ENCODE data around the gene CIB4.

DNA sequence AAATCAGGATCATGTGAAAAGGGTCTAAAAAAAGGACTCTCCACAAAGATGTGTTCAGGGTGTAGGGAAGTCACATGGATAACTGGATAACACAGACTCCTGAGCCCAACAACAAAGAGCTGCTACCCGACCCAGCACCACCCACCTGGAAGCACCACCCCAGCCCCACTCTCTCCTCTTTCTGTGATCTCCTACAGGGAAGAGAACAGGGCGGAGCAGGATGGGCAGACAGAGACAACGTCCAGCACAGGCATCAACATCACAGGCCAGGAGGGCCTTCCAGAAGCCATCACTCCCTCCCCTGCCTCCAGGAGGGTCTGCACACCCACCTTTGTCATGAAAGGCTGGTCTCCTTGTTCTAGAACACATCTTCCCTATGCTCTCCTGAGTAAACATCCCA is 1.3 kb upstream of the CIB4 start:
- TF ChIP-seq, protein P1, sequence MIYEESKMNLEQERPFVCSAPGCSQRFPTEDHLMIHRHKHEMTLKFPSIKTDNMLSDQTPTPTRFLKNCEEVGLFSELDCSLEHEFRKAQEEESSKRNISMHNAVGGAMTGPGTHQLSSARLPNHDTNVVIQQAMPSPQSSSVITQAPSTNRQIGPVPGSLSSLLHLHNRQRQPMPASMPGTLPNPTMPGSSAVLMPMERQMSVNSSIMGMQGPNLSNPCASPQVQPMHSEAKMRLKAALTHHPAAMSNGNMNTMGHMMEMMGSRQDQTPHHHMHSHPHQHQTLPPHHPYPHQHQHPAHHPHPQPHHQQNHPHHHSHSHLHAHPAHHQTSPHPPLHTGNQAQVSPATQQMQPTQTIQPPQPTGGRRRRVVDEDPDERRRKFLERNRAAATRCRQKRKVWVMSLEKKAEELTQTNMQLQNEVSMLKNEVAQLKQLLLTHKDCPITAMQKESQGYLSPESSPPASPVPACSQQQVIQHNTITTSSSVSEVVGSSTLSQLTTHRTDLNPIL (CRISPR knock-in tag; IDR thresholded peaks at IDR 0.05; ENCODE audit: low read depth), result no peak
- TF ChIP-seq ARNTL (CRISPR knock-in tag; IDR thresholded peaks at IDR 0.05; ENCODE audit: borderline replicate concordance, low read depth), result no peak
- TF ChIP-seq, protein P2, sequence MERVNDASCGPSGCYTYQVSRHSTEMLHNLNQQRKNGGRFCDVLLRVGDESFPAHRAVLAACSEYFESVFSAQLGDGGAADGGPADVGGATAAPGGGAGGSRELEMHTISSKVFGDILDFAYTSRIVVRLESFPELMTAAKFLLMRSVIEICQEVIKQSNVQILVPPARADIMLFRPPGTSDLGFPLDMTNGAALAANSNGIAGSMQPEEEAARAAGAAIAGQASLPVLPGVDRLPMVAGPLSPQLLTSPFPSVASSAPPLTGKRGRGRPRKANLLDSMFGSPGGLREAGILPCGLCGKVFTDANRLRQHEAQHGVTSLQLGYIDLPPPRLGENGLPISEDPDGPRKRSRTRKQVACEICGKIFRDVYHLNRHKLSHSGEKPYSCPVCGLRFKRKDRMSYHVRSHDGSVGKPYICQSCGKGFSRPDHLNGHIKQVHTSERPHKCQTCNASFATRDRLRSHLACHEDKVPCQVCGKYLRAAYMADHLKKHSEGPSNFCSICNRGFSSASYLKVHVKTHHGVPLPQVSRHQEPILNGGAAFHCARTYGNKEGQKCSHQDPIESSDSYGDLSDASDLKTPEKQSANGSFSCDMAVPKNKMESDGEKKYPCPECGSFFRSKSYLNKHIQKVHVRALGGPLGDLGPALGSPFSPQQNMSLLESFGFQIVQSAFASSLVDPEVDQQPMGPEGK (CRISPR knock-in tag; IDR thresholded peaks at IDR 0.05; ENCODE audit: borderline replicate concordance), result no peak
- TF ChIP-seq ISL1 (CRISPR knock-in tag; IDR thresholded peaks at IDR 0.05), result no peak
- no peak for TF ChIP-seq ZNF565 (CRISPR knock-in tag; conservative IDR thresholded peaks at IDR 0.05; ENCODE audit: low read depth)
- no peak for TF ChIP-seq ZFP30 (CRISPR knock-in tag; IDR thresholded peaks at IDR 0.05)
- TF ChIP-seq, protein P3, sequence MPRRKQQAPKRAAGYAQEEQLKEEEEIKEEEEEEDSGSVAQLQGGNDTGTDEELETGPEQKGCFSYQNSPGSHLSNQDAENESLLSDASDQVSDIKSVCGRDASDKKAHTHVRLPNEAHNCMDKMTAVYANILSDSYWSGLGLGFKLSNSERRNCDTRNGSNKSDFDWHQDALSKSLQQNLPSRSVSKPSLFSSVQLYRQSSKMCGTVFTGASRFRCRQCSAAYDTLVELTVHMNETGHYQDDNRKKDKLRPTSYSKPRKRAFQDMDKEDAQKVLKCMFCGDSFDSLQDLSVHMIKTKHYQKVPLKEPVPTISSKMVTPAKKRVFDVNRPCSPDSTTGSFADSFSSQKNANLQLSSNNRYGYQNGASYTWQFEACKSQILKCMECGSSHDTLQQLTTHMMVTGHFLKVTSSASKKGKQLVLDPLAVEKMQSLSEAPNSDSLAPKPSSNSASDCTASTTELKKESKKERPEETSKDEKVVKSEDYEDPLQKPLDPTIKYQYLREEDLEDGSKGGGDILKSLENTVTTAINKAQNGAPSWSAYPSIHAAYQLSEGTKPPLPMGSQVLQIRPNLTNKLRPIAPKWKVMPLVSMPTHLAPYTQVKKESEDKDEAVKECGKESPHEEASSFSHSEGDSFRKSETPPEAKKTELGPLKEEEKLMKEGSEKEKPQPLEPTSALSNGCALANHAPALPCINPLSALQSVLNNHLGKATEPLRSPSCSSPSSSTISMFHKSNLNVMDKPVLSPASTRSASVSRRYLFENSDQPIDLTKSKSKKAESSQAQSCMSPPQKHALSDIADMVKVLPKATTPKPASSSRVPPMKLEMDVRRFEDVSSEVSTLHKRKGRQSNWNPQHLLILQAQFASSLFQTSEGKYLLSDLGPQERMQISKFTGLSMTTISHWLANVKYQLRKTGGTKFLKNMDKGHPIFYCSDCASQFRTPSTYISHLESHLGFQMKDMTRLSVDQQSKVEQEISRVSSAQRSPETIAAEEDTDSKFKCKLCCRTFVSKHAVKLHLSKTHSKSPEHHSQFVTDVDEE (CRISPR knock-in tag; IDR thresholded peaks at IDR 0.05), result no peak
- no peak for TF ChIP-seq RARB (CRISPR knock-in tag; IDR thresholded peaks at IDR 0.05)
- no peak for TF ChIP-seq PPARA (CRISPR knock-in tag; IDR thresholded peaks at IDR 0.05; ENCODE audit: borderline replicate concordance)

Measured in SK-N-SH treated with all-trans-retinoic acid at 6 μM for 48 hours (cell line).